Measurements from ENCODE around the gene ZNF333. TPM values are rescaled to one million over a fixed set of nuclear protein-coding genes. Genes with fewer than 3 reads are reported as not detected.

ZNF333 gene
- polyA plus RNA-seq, 1 of the 3 experiments (the other 2 are of a cell fraction) = 15.2 TPM

DNA sequence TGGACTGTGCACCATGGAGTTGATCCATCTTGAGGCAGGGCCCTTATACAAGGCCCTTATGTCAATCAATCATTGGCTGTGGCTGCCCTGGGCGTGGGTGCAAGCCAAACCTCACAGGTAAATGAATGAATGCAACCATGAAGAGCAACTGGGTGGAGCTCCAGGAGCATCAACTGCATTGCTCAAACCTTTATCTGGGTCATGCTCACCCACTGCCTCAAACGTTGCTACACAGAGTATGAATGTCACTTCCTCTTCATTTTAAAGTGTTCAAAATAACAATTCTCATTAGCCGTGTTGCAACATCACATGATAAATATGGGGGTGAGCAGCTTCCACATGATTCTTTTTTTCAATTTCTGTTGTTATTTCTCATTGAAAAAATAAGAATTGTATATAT is 6.4 kb upstream of the ZNF333 start (continued):
- TF ChIP-seq, protein P1, sequence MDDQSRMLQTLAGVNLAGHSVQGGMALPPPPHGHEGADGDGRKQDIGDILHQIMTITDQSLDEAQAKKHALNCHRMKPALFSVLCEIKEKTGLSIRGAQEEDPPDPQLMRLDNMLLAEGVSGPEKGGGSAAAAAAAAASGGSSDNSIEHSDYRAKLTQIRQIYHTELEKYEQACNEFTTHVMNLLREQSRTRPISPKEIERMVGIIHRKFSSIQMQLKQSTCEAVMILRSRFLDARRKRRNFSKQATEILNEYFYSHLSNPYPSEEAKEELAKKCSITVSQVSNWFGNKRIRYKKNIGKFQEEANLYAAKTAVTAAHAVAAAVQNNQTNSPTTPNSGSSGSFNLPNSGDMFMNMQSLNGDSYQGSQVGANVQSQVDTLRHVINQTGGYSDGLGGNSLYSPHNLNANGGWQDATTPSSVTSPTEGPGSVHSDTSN (IDR thresholded peaks at IDR 0.05) = no peak

DNA sequence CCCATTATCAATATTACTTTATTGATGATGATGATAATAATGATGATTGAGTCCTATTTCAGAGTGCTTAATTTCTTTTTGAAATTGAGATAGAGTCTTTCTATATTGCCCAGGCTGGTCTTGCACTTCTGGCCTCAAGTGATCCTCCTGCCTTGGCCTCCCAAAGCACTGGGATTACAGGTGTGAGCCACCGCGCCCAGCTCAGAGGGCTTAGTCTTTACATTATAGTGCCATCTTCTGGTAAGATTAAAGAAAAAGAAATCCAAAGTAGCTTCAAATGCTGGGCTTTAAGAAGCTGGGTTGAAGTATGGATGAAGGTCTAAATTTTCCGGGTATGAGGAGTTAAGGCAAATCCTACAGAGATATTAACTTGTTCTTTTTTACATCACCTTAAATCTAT is 3.4 kb upstream of the ZNF333 start:
- Histone ChIP-seq H4K20me1 (ENCODE audit: insufficient read depth) (no peaks in the 10 kb centered on the region), H3K9me2 (no peaks in the 10 kb centered on the region), H3F3A (replicated peaks; ENCODE audit: insufficient read depth) (peaks cover 16% of the 10 kb centered on the region), H3K36me3 (replicated peaks in 1 of 2; ENCODE audit: control insufficient read depth in 1 of 2, insufficient read depth in 2 of 2, low read length in 1 of 2) (no peaks in the 10 kb centered on the region), H3K9me3 (no peaks in the 10 kb centered on the region), H3K79me2 (ENCODE audit: insufficient read depth) (peaks cover 13% of the 10 kb centered on the region), H2AFZ (ENCODE audit: low read depth) (no peak overlapping the region), H3K27ac (ENCODE audit: low read depth in 2 of 2, low read length in 1 of 2) (no peak overlapping the region), H3K4me1 (ENCODE audit: control insufficient read depth in 1 of 2, insufficient read depth in 2 of 2, low read depth in 1 of 2, low read length in 1 of 2) (peaks cover 0 to 7% of the 10 kb centered on the region in 2 experiments; a peak in 3 of 4 replicates), H3K4me2 (no peak overlapping the region), H3K27me3 (ENCODE audit: insufficient read depth) (peaks cover 14% of the 10 kb centered on the region; the same call in 1 of the 2 replicates), H3K9ac (no peak overlapping the region), H3K4me3 (ENCODE audit: low read depth in 2 of 2, low read length in 1 of 2) (no peak overlapping the region)
- DNase-seq = no peak
- ChIA-PET POLR2A (interaction anchor here (0.6 kb wide), 1 partner anchor 325 kb away, joined by 3 read pairs; no protein-coding TSS in a partner anchor), CTCF (interaction anchor here (0.9 to 10.2 kb wide), 11 partner anchors 10 to 153 kb away, joined by 3 to 123 read pairs (median 4); partner anchors contain the start of genes ADGRE3 and NDUFB7)
- TF ChIP-seq FOXJ3 (CRISPR knock-in tag; IDR thresholded peaks at IDR 0.05) = no peak
- TF ChIP-seq SMC3 (IDR thresholded peaks at IDR 0.05; ENCODE audit: low read depth, low read length) = 0 out of 2 replicates have a peak, but pooled peaks have one; percentile 30
- TF ChIP-seq, protein P2, sequence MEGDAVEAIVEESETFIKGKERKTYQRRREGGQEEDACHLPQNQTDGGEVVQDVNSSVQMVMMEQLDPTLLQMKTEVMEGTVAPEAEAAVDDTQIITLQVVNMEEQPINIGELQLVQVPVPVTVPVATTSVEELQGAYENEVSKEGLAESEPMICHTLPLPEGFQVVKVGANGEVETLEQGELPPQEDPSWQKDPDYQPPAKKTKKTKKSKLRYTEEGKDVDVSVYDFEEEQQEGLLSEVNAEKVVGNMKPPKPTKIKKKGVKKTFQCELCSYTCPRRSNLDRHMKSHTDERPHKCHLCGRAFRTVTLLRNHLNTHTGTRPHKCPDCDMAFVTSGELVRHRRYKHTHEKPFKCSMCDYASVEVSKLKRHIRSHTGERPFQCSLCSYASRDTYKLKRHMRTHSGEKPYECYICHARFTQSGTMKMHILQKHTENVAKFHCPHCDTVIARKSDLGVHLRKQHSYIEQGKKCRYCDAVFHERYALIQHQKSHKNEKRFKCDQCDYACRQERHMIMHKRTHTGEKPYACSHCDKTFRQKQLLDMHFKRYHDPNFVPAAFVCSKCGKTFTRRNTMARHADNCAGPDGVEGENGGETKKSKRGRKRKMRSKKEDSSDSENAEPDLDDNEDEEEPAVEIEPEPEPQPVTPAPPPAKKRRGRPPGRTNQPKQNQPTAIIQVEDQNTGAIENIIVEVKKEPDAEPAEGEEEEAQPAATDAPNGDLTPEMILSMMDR (IDR thresholded peaks at IDR 0.05) = peak; percentile 57
- peak; percentile 44; the same call in 1 of the 2 replicates for TF ChIP-seq RAD21 (IDR thresholded peaks at IDR 0.05; ENCODE audit: low read length)
- TF ChIP-seq MEF2A (IDR thresholded peaks at IDR 0.05; ENCODE audit: borderline replicate concordance, low read depth) = no peak
- no peak for TF ChIP-seq NFIC (IDR thresholded peaks at IDR 0.05; ENCODE audit: borderline replicate concordance)
- TF ChIP-seq RFX5 (IDR thresholded peaks at IDR 0.05; ENCODE audit: low read length) = no peak
- TF ChIP-seq NRF1 (IDR thresholded peaks at IDR 0.05; ENCODE audit: low read depth, low read length) = no peak
- no peak for TF ChIP-seq EP300 (IDR thresholded peaks at IDR 0.05; ENCODE audit: borderline replicate concordance in 1 of 2, low read depth in 1 of 2, low read length in 1 of 2)
- 2% methylated on average over 3 of the region's 3 CpGs for WGBS (ENCODE audit: low lambda C conversion rate)

DNA sequence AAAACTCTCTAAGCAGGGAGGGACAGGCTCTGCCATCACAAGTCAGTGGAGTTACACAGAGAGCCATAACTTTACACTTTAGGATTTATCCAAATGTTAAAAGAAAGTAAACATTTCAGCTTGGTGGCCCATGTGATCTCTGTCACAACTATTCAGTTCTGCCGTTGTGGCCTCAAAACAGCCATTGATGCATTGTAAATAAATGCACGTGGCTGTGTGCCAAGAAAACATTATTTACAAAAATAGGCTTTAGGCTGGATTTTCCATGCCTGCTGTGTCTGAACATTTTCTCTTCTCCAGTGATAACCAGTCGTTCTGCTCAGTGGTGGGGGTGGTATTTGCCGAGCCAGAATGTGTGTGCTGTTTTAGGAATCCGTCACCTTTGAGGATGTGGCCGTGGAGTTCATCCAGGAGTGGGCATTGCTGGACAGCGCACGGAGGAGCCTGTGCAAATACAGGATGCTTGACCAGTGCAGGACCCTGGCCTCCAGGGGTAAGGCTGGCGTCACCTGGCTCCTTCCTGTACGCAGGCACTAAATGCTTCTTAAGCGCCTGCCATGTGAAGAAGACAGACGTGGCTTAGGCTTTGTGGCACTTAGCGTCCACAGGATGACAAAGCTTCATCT is 4.9 kb downstream of the ZNF333 start:
- Histone ChIP-seq H3K4me2 (no peak overlapping the region), H3K36me3 (replicated peaks in 1 of 2; ENCODE audit: control insufficient read depth in 1 of 2, insufficient read depth in 2 of 2, low read length in 1 of 2) (peaks cover 31 to 32% of the 10 kb centered on the region in 2 experiments), H3F3A (replicated peaks; ENCODE audit: insufficient read depth) (peaks cover 5% of the 10 kb centered on the region), H3K27me3 (ENCODE audit: insufficient read depth) (no peaks in the 10 kb centered on the region), H3K9ac (no peak overlapping the region), H3K27ac (ENCODE audit: low read depth in 2 of 2, low read length in 1 of 2) (no peak overlapping the region), H3K4me1 (ENCODE audit: control insufficient read depth in 1 of 2, insufficient read depth in 2 of 2, low read depth in 1 of 2, low read length in 1 of 2) (peaks cover 0 to 7% of the 10 kb centered on the region in 2 experiments; a peak in 3 of 4 replicates), H3K9me3 (no peaks in the 10 kb centered on the region), H3K9me2 (no peaks in the 10 kb centered on the region), H3K79me2 (ENCODE audit: insufficient read depth) (peaks cover 27% of the 10 kb centered on the region), H3K4me3 (ENCODE audit: low read depth in 2 of 2, low read length in 1 of 2) (no peak overlapping the region), H4K20me1 (ENCODE audit: insufficient read depth) (0 out of 2 replicates have a peak, but pooled peaks cover 8% of the 10 kb centered on the region), H2AFZ (ENCODE audit: low read depth) (no peak overlapping the region)
- ChIA-PET POLR2A (interaction anchor here (0.6 kb wide), 1 partner anchor 118 kb away, joined by 4 read pairs; no protein-coding TSS in a partner anchor), CTCF (no interaction called here)
- DNase-seq = no peak
- 91% methylated on average over 9 of the region's 13 CpGs for WGBS (ENCODE audit: low lambda C conversion rate)
- TF ChIP-seq TAF1 (IDR thresholded peaks at IDR 0.05; ENCODE audit: borderline replicate concordance, low read depth, low read length) (no peak), GATA2 (CRISPR knock-in tag; IDR thresholded peaks at IDR 0.05) (no peak), MXI1 (IDR thresholded peaks at IDR 0.05; ENCODE audit: low read depth, low read length) (no peak), TCF12 (IDR thresholded peaks at IDR 0.05) (no peak), RXRA (IDR thresholded peaks at IDR 0.05; ENCODE audit: borderline replicate concordance, low read depth) (no peak), EZH2phosphoT487 (IDR thresholded peaks at IDR 0.05; ENCODE audit: borderline replicate concordance, low read depth) (no peak), RFX5 (IDR thresholded peaks at IDR 0.05; ENCODE audit: low read length) (no peak), ELF1 (IDR thresholded peaks at IDR 0.05) (no peak), GABPA (IDR thresholded peaks at IDR 0.05; ENCODE audit: low read depth) (no peak)
- TF ChIP-seq, protein P3, sequence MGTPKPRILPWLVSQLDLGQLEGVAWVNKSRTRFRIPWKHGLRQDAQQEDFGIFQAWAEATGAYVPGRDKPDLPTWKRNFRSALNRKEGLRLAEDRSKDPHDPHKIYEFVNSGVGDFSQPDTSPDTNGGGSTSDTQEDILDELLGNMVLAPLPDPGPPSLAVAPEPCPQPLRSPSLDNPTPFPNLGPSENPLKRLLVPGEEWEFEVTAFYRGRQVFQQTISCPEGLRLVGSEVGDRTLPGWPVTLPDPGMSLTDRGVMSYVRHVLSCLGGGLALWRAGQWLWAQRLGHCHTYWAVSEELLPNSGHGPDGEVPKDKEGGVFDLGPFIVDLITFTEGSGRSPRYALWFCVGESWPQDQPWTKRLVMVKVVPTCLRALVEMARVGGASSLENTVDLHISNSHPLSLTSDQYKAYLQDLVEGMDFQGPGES (IDR thresholded peaks at IDR 0.05; ENCODE audit: low read depth, low read length) = no peak
- TF ChIP-seq, protein P1 (IDR thresholded peaks at IDR 0.05) = no peak
